ES-I3 (cell line): ENCODE data around the gene RPL7L1.

Experiments
- H3K36me3 ChIP-seq: 2 replicates; pipeline ENCODE4 v1.6.1; 2013; ENCODE audit warnings: mild to moderate bottlenecking, low read length, control low read depth, moderate library complexity; ENCODE audit not compliant: insufficient read depth
- H3K4me1 ChIP-seq: 2 replicates; pipeline ENCODE4 v1.6.1; 2013; ENCODE audit warnings: mild to moderate bottlenecking, control low read depth, low read length; ENCODE audit not compliant: insufficient read depth
- H3K9ac ChIP-seq: 2 replicates; pipeline ENCODE4 v1.6.1; 2013; ENCODE audit warnings: low read depth, mild to moderate bottlenecking, low read length, moderate library complexity
- H3K9me3 ChIP-seq: 2 replicates; pipeline ENCODE4 v1.6.1; 2013; ENCODE audit warnings: mild to moderate bottlenecking, low read length, moderate library complexity; ENCODE audit not compliant: control insufficient read depth, insufficient read depth

Gene RPL7L1

DNA sequence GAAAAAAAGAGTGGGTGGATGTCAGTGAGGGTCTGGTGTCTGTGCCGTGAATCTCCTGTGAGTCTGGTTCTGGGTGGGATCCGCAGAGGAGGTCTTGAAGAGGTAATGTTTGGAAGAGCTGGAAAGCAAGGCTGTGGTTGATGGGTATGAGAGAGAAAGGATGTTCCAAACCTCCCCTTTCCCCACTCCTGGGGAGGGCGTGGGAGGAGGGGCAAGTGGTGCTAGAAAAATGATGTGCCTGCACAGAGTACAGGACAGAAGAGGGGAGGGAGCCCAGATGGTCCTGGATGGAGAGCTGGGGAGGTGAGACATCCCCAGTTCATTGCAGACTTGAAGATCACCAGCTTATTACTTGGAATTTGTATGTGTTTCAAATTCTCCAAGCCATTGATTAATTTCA is 53.0 kb downstream of the RPL7L1 start:
- Histone ChIP-seq H3K9me3 (no peaks in the 10 kb centered on the region), H3K9ac (no peak overlapping the region), H3K36me3 (peaks cover 19% of the 10 kb centered on the region), H3K4me1 (peaks cover 4% of the 10 kb centered on the region; the same call in 1 of the 2 replicates)

DNA sequence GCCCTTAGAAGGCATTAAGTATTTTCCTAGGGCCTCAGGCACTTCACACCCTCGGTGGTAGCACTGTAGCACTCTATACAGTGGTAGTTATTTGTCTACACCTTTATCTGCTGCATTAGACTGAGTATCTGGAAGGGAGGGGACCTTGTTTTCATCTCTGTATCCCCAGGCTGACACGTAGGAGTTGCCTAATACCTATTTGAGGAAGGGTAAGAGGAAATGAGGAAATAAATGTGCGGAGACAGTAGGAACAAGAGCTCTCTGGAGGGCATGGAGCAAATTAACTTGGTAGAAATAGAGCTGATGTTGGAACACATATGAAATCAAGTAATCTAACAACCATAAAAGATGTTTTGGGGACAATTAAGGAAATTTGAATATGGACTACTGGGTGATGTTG is 53.8 kb downstream of the RPL7L1 start:
- Histone ChIP-seq H3K9ac (no peak overlapping the region), H3K36me3 (peaks cover 23% of the 10 kb centered on the region), H3K9me3 (no peaks in the 10 kb centered on the region), H3K4me1 (peaks cover 4% of the 10 kb centered on the region; the same call in 1 of the 2 replicates)

DNA sequence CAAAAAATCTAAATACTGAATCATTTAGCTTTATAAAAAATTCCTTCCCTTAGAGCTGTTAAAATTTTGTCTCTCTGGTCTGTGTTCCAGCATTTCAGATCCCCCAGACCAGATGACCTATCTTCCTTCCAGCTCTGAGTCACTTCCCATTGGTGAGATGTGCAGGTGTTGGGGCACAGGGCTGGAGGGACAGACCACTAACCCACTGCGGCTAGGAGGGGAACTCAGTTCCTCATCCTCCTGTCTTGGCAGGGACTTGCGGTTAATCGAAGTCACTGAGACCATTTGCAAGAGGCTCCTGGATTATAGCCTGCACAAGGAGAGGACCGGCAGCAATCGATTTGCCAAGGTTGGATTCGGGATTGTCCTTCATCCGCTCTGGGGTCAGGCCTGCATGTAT is 55.9 kb downstream of the RPL7L1 start:
- peaks cover 4% of the 10 kb centered on the region; the same call in 1 of the 2 replicates for H3K4me1 ChIP-seq
- no peak overlapping the region for H3K9ac ChIP-seq
- H3K9me3 ChIP-seq: no peaks in the 10 kb centered on the region
- H3K36me3 ChIP-seq: peaks cover 23% of the 10 kb centered on the region

DNA sequence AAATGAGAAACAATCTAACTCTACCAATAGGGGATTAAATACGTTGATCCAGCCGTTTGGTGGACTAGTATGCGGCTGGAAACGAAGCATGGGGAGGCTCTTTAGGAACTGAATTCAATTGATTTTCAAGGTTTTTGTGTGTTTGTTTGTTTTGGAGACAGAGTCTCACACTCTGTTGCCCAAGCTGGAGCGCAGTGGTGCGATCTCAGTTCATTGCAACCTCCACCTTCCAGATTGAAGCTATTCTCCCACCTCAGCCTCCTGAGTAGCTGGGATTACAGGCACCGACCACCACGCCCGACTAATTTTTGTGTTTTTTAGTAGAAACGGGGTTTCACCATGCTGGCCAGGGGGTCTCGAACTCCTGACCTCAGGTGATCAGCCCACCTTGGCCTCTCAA is 57.0 kb downstream of the RPL7L1 start:
- H3K4me1 ChIP-seq: no peaks in the 10 kb centered on the region
- H3K36me3 ChIP-seq: peaks cover 23% of the 10 kb centered on the region
- H3K9me3 ChIP-seq: no peaks in the 10 kb centered on the region
- H3K9ac ChIP-seq: no peak overlapping the region

DNA sequence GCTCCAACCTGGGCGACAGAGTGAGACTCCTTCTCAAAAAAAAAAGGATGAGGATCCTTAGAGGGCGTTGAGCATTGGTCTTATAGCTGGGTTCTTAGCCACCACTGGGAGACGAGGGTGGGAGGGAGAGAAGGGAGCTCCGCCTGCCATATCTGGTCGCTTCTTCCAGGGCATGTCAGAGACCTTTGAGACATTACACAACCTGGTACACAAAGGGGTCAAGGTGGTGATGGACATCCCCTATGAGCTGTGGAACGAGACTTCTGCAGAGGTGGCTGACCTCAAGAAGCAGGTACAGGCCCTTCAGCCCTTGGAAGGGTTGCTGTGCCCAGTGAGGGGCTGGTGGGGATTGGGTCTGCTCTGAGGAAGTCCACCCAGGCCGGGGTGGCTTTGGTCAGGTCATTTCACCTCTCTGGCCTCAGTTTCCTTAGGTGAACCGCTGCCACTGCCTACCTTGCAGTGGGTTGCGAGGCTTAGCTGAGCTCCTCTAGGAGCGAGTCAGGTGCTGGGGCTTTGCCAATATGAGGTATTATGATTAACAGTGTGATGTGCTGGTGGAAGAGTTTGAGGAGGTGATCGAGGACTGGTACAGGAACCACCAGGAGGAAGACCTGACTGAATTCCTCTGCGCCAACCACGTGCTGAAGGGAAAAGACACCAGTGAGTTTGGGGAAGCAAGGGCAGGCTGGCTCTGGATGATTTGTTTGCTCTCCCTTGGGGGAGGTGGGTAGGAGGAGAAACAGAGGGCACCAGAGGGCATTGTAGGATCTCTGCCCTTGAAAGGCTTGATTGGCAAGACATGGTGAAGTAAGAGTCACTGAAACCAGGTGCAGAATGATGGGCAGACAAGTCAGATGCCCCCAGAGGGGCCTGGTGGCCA is 58.4 kb downstream of the RPL7L1 start:
- no peak overlapping the region for H3K9ac ChIP-seq
- no peaks in the 10 kb centered on the region for H3K4me1 ChIP-seq
- H3K36me3 ChIP-seq: peaks cover 23% of the 10 kb centered on the region
- no peaks in the 10 kb centered on the region for H3K9me3 ChIP-seq

DNA sequence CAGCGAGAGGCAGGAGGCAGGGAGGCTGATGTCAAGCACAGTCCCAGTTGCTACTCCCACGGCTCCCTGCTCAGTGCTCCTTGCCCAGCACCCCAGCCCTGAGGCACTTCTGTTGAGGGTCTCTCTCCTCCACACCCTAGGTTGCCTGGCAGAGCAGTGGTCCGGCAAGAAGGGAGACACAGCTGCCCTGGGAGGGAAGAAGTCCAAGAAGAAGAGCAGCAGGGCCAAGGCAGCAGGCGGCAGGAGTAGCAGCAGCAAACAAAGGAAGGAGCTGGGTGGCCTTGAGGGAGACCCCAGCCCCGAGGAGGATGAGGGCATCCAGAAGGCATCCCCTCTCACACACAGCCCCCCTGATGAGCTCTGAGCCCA is 59.0 kb downstream of the RPL7L1 start:
- H3K9ac ChIP-seq: no peak overlapping the region
- no peaks in the 10 kb centered on the region for H3K9me3 ChIP-seq
- H3K4me1 ChIP-seq: no peaks in the 10 kb centered on the region
- peaks cover 23% of the 10 kb centered on the region for H3K36me3 ChIP-seq

DNA sequence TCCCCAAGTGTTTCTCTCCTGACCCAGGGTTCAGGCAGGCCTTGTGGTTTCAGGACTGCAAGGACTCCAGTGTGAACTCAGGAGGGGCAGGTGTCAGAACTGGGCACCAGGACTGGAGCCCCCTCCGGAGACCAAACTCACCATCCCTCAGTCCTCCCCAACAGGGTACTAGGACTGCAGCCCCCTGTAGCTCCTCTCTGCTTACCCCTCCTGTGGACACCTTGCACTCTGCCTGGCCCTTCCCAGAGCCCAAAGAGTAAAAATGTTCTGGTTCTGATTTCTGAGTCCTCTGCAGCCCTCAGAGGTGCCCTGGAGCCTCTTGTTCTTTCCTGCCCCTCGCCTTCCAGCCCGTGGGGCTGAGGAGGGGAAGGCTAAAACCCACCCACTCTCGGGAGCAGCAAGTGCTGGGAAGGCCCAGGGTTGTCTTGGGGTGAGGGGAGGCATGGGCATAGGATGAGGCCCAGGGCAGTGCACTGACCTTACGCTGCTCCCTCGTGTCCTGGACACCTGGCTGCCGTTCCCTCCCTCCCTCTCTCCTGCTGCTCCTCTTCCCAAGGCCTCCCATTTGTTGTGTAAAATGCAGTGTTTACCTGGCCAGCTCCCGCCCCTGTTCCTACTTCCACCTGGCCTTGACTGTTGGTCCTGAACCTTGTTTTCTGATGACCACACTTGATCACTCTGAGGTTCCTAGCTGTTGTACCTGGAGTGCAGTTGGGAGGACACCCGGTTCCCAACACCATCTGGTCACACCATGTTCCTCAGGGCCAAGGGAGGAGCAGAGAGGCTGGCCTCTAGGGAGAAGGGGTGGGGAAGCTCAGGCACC is 59.8 kb downstream of the RPL7L1 start:
- peaks cover 23% of the 10 kb centered on the region for H3K36me3 ChIP-seq
- no peaks in the 10 kb centered on the region for H3K4me1 ChIP-seq
- H3K9ac ChIP-seq: no peak overlapping the region
- no peaks in the 10 kb centered on the region for H3K9me3 ChIP-seq
